GM10847 (cell line): ENCODE results near the gene PTPRU.

Experiments
- POLR2A ChIP-seq: IDR thresholded peaks from 2 replicates; pipeline ENCODE4 v1.6.1; 2011; ENCODE audit not compliant: insufficient read length; ENCODE audit errors: extremely low read depth

The PTPRU gene

GRCh38 chr1:29235955-29236711 is at the start of gene PTPRU:
Gene PTPRU (plus strand): TSS chr1:29236522. CDS start chr1:29236645, 123 bp downstream.
- TF ChIP-seq POLR2A: no peak

DNA sequence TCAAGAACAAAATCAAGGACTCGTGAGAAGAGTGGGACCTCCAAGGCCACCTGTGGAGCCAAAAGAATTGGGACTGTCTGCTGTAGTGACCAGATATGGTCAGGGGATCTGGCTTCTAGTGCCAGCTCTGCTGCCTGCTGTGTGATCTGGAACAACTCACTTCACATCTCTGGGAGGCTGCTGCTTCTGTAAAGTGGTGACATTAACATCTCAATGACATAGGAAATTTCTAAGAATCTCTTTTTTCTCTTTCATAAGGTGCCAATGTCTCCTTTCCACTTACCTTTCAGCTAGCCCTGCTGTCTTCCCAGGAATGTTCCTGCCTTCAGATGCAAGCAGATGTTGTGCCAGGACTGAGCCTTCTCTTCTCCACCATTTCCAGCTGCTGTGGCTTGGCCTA is 49.6 kb upstream of the PTPRU start:
- no peak for TF ChIP-seq POLR2A

DNA sequence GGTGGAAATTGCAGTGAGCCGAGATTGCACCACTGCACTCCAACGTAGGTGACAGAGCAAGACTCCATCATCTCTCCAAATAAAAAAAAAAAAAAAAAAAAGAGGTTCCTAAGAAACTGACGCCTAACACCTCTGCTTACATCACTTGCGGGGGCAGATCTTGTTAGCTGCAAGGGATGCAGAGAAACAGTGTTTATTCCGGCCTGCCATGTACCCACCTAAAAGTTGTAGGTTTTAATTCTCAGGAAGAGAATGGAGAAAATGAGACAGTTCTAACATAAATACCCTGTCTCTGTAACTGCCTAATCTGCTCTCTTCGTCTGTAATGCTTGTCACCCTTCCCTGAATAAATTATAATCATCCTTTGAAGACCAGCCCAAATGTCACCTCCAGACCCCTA is 45.6 kb upstream of the PTPRU start:
- TF ChIP-seq POLR2A: no peak

GRCh38 chr1:29193879-29194455 is 42.4 kb upstream of the PTPRU start:
- TF ChIP-seq POLR2A: no peak

GRCh38 chr1:29195881-29196291 is 40.4 kb upstream of the PTPRU start:
- TF ChIP-seq POLR2A: no peak

DNA sequence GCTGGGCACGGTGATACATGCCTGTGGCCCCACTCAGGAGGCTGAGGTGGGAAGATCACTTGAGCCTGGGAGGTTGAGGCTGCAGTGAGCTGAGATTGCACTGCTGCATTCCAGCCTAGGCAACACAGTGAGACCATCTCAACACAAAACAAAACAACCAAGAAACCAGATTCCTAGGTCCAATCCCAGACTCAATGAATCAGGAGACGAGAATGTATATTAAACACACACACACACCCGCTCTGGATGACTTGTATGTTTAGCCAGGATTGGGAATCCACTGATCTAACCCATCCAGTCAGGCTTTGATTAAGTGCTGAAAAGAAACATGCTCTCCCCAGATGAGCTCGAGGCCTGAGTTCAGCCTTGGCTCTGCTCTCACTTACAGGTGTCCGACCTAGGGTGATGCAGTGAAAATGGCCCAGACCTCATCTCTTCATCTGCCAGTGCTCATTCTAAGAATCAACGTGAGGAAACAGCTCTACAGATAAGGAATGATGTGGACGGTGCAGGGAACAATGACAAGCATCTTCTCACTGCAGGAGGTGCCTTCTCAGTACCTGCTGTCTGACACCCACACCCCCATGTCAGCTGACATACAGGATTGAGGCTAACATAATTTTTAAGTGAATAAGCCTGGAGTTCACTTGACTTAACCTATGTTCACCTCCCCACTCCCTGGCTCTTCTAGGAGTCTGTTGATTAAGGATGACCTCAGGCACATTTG is 39.3 kb upstream of the PTPRU start:
- TF ChIP-seq POLR2A: no peak

GRCh38 chr1:29197590-29197924 is 38.8 kb upstream of the PTPRU start:
- no peak for TF ChIP-seq POLR2A

- TF ChIP-seq POLR2A: no peak
These were observed 38.3 kb upstream of the PTPRU start for GRCh38 chr1:29197993-29198392.

DNA sequence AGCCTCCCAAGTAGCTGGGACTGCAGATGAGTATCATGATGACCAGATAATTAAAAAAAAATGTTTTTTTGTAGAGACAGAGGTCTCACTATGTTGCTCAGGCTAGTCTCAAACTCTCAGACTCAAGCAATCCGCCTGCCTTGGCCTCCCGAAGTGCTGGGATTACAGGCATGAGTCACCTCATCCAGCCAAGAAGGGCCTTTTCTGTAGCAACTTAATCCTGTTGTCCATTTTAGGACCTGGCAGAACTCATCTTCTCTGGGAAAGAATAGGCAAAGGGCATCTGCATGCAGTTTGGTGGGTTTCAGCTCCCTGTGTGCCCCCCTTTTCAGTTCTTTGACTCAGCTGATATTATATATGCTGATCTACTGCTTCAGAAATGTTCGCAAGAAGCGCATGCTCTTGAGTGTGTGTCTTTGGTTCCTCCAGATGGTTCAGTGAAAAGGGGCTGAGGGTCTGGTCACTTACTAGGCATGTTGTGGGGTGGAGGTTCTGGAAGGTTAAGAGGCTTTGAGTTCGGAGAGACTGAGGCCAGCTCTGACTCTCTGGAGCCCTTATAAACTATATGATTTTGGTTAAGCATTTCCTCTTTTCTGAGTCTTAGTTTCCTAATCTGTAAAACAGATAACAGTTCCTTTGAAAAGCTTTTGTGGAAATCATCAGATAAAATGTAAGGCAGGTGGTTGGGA is 35.3 kb upstream of the PTPRU start:
- TF ChIP-seq POLR2A: no peak

DNA sequence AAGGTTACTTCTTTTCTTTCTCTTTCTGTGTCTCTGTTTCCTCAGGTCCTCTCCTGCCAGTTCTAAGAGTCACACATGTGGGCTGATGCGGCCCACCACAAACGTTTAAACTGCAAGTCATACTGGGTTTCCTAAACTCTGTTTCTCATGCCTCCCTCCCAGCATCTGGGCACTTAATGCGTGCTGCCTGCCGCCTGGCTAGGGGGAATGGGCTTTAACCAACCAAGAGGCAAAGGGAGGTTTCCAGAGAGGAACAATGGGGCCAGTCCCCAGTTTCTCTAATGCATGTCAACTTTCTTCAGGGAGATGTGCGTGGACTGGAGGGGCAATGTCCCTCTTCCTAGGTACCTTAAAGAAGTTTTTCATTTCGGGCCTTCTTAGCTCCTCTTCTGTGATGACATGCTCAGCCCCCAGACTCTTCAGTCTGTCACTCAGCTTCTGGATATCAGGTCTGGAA is 34.7 kb upstream of the PTPRU start:
- no peak for TF ChIP-seq POLR2A

DNA sequence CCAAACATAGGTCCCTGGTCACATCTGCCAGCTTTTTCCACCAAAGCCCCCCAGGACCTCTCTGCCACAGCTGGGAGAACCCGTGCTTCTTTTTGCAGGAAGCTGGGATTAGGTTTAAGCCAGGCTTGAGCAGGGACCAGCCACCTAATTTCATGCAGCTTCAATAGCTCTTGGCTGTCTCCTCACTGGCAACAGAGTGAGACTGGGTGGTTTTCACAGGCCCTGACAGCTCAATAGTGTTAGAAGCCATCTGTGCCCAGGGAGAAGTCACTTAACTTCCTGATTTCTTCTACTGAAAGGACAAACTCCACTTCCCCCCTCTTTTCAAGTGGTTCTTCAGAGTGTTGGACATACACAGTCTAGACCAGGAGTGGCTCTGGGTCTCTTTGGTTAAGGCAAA is 34.3 kb upstream of the PTPRU start:
- TF ChIP-seq POLR2A: no peak

DNA sequence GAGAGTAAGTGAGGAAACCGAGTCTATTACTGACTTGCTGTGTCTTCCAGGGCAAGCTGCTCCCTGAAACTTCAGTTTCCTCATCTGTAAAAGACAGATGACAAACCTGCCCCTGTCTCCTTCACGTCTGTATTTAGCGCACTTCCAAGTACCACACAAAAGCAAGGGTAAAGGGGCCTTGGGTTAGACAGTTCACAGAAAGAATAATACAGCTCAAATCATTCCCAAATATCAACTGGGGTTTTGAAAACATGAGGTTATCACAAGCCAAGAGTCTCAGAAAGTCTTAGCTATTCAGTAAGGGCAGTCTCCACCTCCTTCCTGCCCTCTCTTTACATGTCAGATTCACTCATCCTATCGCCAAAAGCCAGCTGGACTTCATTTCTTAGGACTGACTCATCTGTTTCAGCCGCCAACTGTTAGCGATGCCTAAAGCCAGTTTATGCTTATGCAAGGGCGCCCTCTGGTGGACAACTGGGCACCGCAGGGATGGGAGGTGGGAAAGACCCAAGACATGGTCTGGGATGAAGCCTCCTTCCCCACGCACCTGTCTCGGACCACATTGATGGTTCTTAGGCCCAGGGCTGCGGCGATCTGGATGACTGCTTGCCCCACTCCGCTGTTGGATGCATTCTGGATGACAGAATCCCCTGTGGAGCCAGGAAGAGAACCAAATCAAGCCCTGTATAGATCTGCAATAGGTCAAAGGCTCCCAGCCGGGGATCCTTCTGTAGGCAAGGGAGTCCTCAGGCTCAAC is 33.6 kb upstream of the PTPRU start:
- no peak for TF ChIP-seq POLR2A

GRCh38 chr1:29208442-29208841 is 27.9 kb upstream of the PTPRU start:
- TF ChIP-seq POLR2A: no peak

DNA sequence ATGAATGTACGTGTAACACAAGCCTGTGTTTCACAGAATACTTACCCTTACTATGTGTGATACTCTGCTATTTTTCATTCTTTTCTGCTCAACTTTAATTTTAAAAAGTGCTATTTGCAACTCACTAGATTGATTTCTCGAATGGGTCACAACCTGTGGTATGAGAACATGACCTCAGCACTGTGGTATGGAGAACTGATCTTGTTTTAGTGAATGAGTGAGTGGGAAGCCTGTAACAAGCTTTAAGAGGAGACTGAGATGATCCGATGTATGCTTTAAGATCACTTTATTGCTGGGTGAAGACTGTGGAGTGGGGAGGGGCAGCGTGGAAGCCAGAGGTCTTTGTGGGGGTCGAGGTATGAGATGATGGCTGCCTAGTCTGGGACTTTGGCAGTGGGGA is 27.1 kb upstream of the PTPRU start:
- no peak for TF ChIP-seq POLR2A
